Heart left ventricle (tissue), 13 donors: ENCODE data around the gene ABCA13.

Source experiments
- POLR2A ChIP-seq, 2 donors: fragments of 450-650 bp; IDR thresholded peaks; one replicate each; pipeline ENCODE4 v1.6.1; 2017; ENCODE audit warnings: antibody characterized with exemption in 2 of 2, mild to moderate bottlenecking in 2 of 2, moderate library complexity in 2 of 2
- TF ChIP-seq, protein P1 (sequence below), 12 donors: fragments of 200-600 bp; sonication (generic) in 4 of 12; IDR thresholded peaks; one replicate each; pipeline versions ENCODE4 v1.5.0 to v1.8.0; 2018 to 2022; ENCODE audit warnings: antibody characterized with exemption in 12 of 12, mild to moderate bottlenecking in 5 of 12
- donor health status: ischemic (EF 13 %, LVEDD 7.1; RV severe dilation, severe dysfunction).
- donor health status: DM: no; HTN: yes; CAD: no.
- donor health status: DM: no; HTN: no; CAD: no.
- donor health status: ischemic (EF 25% LVEDD 6.9; RV normal size, moderate dysfunction).
- donor health status: ischemic (EF 25% LVEDD 5.7; RV mildly dilated, moderate dysfunction).
- donor health status: ischemic (EF 35%, LVEDD 5.7; RV mildly dilated, moderate dysfunction).
- donor health status: nonischemic (EF 11% LVEDD 7.7; RV severe dilation, severe dysfunction).
- donor health status: DM: yes; HTN: yes; CAD: no.
- donor health status: PGD.
- donor health status: ischemic (EF 29% LVEDD 5.4; RV normal size, mild dysfunction).
- donor health status: nonischemic (EF 23%, LVEDD 6.1; RV moderate dilation, normal function).

DNA sequence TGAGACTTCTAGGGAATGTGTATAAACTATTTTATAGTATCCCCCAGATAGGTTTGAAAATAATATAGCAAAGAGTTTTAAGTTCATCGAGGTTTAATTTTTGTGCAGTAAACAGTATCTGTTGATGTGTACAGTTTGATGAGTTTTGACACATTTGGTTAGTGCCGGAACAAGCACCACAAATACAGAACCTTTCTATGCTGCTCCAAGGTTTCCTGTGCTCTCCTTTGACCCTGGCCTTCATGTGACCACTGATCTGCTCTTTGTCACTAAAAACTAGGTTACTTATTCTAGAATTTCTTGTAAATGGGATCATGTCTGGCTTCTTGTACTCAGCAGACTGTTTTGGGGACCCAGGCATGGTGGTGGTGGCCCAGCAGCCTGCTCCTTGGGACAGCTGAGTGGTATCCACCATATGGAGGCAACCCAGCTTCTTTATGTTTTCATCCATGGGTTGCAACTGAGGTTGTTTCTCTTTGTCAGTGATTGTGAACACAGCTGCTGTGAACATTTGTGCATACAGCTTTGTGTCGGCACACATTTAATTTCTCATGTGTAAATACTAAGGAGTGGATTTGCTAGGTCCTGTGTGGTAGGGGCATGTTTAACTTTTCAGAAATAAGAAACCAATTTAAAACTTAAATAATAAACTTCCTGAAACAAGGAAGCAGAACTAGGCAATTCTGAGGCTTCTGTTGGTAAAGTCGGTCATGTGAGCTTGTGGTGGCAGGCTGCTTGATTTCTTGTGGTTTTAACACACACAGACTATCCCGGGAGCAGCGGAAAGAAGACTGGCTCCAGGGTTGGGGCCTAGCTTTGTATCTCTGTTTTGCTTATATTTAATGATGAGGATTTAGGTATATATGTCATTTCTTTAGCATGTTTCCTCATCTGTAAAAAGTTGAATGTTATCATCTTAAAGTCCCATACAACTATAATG, 219.4 kb downstream of the ABCA13 start:
- TF ChIP-seq POLR2A (IDR thresholded peaks at IDR 0.05) = no peak
- TF ChIP-seq, protein P1, sequence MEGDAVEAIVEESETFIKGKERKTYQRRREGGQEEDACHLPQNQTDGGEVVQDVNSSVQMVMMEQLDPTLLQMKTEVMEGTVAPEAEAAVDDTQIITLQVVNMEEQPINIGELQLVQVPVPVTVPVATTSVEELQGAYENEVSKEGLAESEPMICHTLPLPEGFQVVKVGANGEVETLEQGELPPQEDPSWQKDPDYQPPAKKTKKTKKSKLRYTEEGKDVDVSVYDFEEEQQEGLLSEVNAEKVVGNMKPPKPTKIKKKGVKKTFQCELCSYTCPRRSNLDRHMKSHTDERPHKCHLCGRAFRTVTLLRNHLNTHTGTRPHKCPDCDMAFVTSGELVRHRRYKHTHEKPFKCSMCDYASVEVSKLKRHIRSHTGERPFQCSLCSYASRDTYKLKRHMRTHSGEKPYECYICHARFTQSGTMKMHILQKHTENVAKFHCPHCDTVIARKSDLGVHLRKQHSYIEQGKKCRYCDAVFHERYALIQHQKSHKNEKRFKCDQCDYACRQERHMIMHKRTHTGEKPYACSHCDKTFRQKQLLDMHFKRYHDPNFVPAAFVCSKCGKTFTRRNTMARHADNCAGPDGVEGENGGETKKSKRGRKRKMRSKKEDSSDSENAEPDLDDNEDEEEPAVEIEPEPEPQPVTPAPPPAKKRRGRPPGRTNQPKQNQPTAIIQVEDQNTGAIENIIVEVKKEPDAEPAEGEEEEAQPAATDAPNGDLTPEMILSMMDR (IDR thresholded peaks at IDR 0.05) = no peak
